Naive thymus-derived CD4-positive, alpha-beta T cell (primary cell): ENCODE results near the gene MSMP. TPM values are rescaled to one million over a fixed set of nuclear protein-coding genes. Genes with fewer than 3 reads are reported as not detected.

Experiments used
- ATAC-seq: fragments of 150-1000 bp; cut with Tn5 transposase; 2 replicates; pipeline ENCODE4 v1.10.0; 2021; ENCODE audit warnings: mild to moderate bottlenecking, moderate library complexity
- CTCF ChIA-PET: fragments of 350-600 bp; sonication (Branson Sonifier 250); formaldehyde crosslinking; loops from one replicate; lab custom pipeline; 2021; ENCODE audit warnings: antibody characterized with exemption; lab: Charles Lee
- POLR2A ChIA-PET: fragments of 350-600 bp; sonication (Branson Sonifier 250); formaldehyde crosslinking; loops from one replicate; lab custom pipeline; 2021; ENCODE audit warnings: antibody characterized with exemption, inconsistent platforms; lab: Charles Lee
- DNase-seq, 9 donors: peaks; one replicate each; pipeline versions ENCODE4 v3.0.0 to v3.0.0-alpha.2; 2020 to 2022; ENCODE audit warnings: mixed read lengths in 1 of 9
- H3K27ac ChIP-seq: one replicate; pipeline ENCODE4 v1.7.0; 2013; ENCODE audit warnings: mild to moderate bottlenecking, low read depth, low read length, moderate library complexity
- H3K27me3 ChIP-seq, 2 donors: one replicate each; pipeline ENCODE4 v1.7.0; 2013; ENCODE audit warnings: low read length in 2 of 2, mild to moderate bottlenecking in 2 of 2, moderate library complexity in 2 of 2; ENCODE audit not compliant: control insufficient read depth in 2 of 2, insufficient read depth in 2 of 2
- H3K36me3 ChIP-seq, 3 experiments: 1 replicate in 2 of 3; 2 replicates in 1 of 3; pipeline ENCODE4 v1.7.0; 2013; ENCODE audit warnings: low read length in 3 of 3, mild to moderate bottlenecking in 3 of 3, moderate library complexity in 1 of 3; ENCODE audit not compliant: insufficient read depth in 3 of 3, control insufficient read depth in 2 of 3
- H3K4me1 ChIP-seq, 2 donors: one replicate each; pipeline ENCODE4 v1.7.0; 2013; ENCODE audit warnings: low read length in 2 of 2, mild to moderate bottlenecking in 2 of 2, moderate library complexity in 1 of 2; ENCODE audit not compliant: control insufficient read depth in 2 of 2, insufficient read depth in 2 of 2
- H3K4me3 ChIP-seq: 2 replicates; pipeline ENCODE4 v1.7.0; 2013; ENCODE audit warnings: mild to moderate bottlenecking, low read length
- H3K9me3 ChIP-seq, 3 experiments: 1 replicate in 2 of 3; 2 replicates in 1 of 3; pipeline ENCODE4 v1.7.0; 2013; ENCODE audit warnings: low read length in 3 of 3; ENCODE audit not compliant: control insufficient read depth in 2 of 3
- H3K27ac Mint-ChIP-seq, 9 donors: one replicate each; pipeline ENCODE4 v1.8.0; 2020 to 2022; ENCODE audit warnings: mixed read lengths in 9 of 9, mild to moderate bottlenecking in 8 of 9, moderate library complexity in 5 of 9, inconsistent platforms in 2 of 9
- H3K27me3 Mint-ChIP-seq, 5 donors: one replicate each; pipeline ENCODE4 v1.8.0; 2021 to 2022; ENCODE audit warnings: mixed read lengths in 5 of 5, mild to moderate bottlenecking in 1 of 5
- H3K36me3 Mint-ChIP-seq, 5 donors: one replicate each; pipeline ENCODE4 v1.8.0; 2020 to 2022; ENCODE audit warnings: mixed read lengths in 5 of 5, mild to moderate bottlenecking in 3 of 5, inconsistent platforms in 1 of 5
- H3K4me1 Mint-ChIP-seq, 7 donors: one replicate each; pipeline ENCODE4 v1.8.0; 2020 to 2022; ENCODE audit warnings: mixed read lengths in 7 of 7, mild to moderate bottlenecking in 3 of 7, inconsistent platforms in 1 of 7
- H3K4me3 Mint-ChIP-seq, 10 donors: one replicate each; pipeline ENCODE4 v1.8.0; 2020 to 2022; ENCODE audit warnings: mild to moderate bottlenecking in 10 of 10, mixed read lengths in 10 of 10, moderate library complexity in 6 of 10, inconsistent platforms in 2 of 10
- H3K9me3 Mint-ChIP-seq, 11 donors: one replicate each; pipeline ENCODE4 v1.8.0; 2020 to 2022; ENCODE audit warnings: mixed read lengths in 11 of 11, mild to moderate bottlenecking in 4 of 11, inconsistent platforms in 1 of 11, moderate library complexity in 1 of 11
- intact Hi-C, 2 donors: fragments of 100-400 bp; cut with micrococcal nuclease; formaldehyde crosslinking; loops; one replicate each; pipeline ENCODE4 v1.15.1; 2023
- polyA plus RNA-seq, 2 donors: library from polyadenylated mRNA; unstranded; fragments of 300-500 nt; fragmentation: Illumina TruSeq; gene quantifications; one replicate each; pipeline ENCODE4 v1.2.3, GENCODE V29; 2021
- total RNA-seq, 6 experiments: library from RNA in 5 of 6; stranded (reverse) in 5 of 6; gene quantifications; 1 replicate in 5 of 6; 2 replicates in 1 of 6; pipeline ENCODE4 v1.2.3 and lab custom pipeline; 2021 to 2026

The MSMP gene
- total and polyA plus RNA-seq, 7 experiments from 2014 or later, result 0.48 to 0.84 (median 0.61) TPM; not detected in 4

DNA sequence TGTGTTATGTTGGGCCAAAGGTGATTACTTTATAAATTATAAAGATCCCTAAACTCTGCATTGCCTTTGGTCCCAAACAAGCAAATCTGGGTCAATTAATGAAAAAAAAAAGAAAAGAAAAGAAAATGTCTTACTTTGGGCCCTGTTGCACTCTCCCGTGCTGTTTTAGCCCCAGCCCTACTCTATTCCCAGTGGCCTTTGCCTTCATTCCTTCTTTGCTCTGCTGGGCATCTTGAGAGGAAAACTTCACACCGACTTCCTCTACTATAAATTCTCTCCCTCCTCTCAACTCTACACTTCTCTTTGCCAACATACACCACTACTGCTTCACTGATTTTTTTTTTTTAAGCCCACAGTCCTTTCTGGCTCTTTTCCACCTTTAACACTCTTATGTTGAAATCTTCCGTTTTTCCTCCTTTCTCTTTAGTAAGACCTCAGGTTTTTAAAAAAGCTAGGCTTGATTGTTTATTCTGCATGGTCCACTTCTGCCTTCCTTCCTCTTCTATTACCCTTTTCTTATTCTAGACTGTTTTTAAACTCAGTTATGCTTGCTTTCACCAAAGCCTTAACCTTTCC is 4.5 kb upstream of the MSMP start:
- ChIA-PET POLR2A (interaction anchor here (0.7 to 1.9 kb wide), 2 partner anchors 9 to 54 kb away, joined by 3 to 8 read pairs; partner anchors contain the start of genes GBA2, RGP1 and SPAG8), CTCF (no interaction called here)
- no peak for DNase-seq
- peaks cover 2 to 18% (median 2%) of the 10 kb centered on the region in 3 experiments for H3K36me3 ChIP-seq
- H3K27ac ChIP-seq, result peak overlapping the region; percentile 82
- peaks cover 6 to 9% of the 10 kb centered on the region in 2 donors for H3K4me1 ChIP-seq
- H3K4me1 Mint-ChIP-seq, result peaks cover 39 to 71% (median 59%) of the 10 kb centered on the region in 7 donors
- intact Hi-C loops, result no loop called here
- H3K36me3 Mint-ChIP-seq, result peaks cover 0 to 19% (median 5%) of the 10 kb centered on the region in 5 donors
- ATAC-seq, result no peak
- H3K4me3 Mint-ChIP-seq, result peak overlapping the region; percentile 18 to 99 (median 87)
- H3K27me3 ChIP-seq, result no peaks in the 10 kb centered on the region
- H3K27ac Mint-ChIP-seq, result peak overlapping the region in 7 of 9 donors; percentile 5 to 98 (median 69)
- H3K4me3 ChIP-seq, result no peak overlapping the region
- H3K9me3 ChIP-seq, result no peaks in the 10 kb centered on the region
- no peaks in the 10 kb centered on the region for H3K27me3 Mint-ChIP-seq
- H3K9me3 Mint-ChIP-seq, result no peaks in the 10 kb centered on the region

DNA sequence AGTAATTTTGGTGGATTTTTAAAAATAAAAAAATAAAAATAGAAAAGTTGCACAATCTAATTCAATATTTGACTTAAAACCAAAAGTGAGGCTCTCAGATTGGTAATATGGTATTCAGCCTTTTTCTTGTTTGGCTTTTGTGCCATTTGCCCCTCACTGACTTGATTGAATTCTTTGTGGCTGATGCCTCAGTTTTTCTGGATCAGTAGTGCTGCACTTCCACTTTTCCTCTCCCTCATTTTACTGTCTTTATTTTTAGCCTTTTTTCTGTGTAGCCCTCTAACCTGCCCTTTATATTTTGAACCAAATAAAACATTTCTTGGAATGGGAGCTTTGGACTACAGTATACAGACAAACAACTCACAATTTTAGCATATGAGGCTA is 3.8 kb upstream of the MSMP start:
- intact Hi-C loops, result loop anchor here (2.0 kb wide), 4 partner anchors 17 to 71 kb away; partner anchors contain the start of genes FAM221B (in 1 of the 2), HINT2 (in 1 of the 2) and TMEM8B (in 1 of the 2)
- H3K4me3 Mint-ChIP-seq, result peak overlapping the region; percentile 73 to 100 (median 94)
- peaks cover 7 to 25% (median 9%) of the 10 kb centered on the region in 3 experiments for H3K36me3 ChIP-seq
- peaks cover 34 to 67% (median 59%) of the 10 kb centered on the region in 7 donors for H3K4me1 Mint-ChIP-seq
- peaks cover 0 to 21% (median 8%) of the 10 kb centered on the region in 5 donors for H3K36me3 Mint-ChIP-seq
- ChIA-PET POLR2A (interaction anchor here (0.7 to 1.9 kb wide), 2 partner anchors 8 to 54 kb away, joined by 3 to 8 read pairs; partner anchors contain the start of genes GBA2, RGP1 and SPAG8), CTCF (no interaction called here)
- DNase-seq (no peak), ATAC-seq (no peak)
- H3K27ac ChIP-seq, result peak overlapping the region; percentile 82
- H3K27me3 Mint-ChIP-seq, result no peaks in the 10 kb centered on the region
- H3K27me3 ChIP-seq, result no peaks in the 10 kb centered on the region
- H3K9me3 Mint-ChIP-seq, result no peaks in the 10 kb centered on the region
- peaks cover 6 to 9% of the 10 kb centered on the region in 2 donors for H3K4me1 ChIP-seq
- H3K4me3 ChIP-seq, result no peak overlapping the region
- H3K27ac Mint-ChIP-seq, result peak overlapping the region; percentile 31 to 98 (median 87)
- H3K9me3 ChIP-seq, result no peaks in the 10 kb centered on the region

DNA sequence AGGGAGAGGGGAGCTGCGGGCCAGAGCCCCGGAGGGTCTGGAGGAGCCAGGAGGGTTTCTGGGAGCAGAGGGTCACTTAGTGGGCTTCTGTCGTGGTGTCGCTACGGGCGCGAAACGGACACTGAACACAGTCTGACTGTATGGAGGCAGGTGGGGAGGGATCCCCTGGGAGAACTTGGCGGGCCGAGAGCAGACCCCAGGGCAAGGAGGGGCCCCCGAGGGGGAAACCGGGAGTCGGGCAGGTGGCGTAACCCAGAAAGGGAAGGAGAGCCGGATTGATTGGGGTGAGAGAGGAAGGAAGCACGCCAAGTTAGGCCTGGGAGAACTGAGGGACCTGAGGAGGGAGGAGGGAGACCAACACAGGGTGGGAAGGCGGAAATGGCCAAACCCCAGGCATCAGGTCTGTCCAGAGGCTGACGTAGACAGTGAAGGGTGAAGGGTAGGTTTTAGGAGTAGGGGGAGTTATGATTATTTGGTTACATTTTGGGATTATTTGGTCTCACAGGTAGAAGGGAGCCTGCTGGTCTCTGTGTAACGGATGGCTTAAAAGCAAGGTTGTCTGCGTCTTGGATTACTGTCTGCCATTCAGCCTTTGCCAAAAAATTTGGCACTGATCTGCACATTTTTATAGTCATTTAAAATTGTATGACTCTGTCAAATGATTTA is 3.3 kb upstream of the MSMP start:
- H3K9me3 Mint-ChIP-seq, result no peaks in the 10 kb centered on the region
- ATAC-seq (peak; percentile 21), DNase-seq (peak in 5 of 9 donors; percentile 4 to 29 (median 11))
- H3K9me3 ChIP-seq, result no peaks in the 10 kb centered on the region
- intact Hi-C loops, result loop anchor here (2.0 kb wide), 4 partner anchors 17 to 71 kb away; partner anchors contain the start of genes FAM221B (in 1 of the 2), HINT2 (in 1 of the 2) and TMEM8B (in 1 of the 2)
- H3K36me3 Mint-ChIP-seq, result peaks cover 3 to 26% (median 11%) of the 10 kb centered on the region in 5 donors
- H3K4me1 Mint-ChIP-seq, result peaks cover 32 to 67% (median 57%) of the 10 kb centered on the region in 7 donors
- H3K27ac ChIP-seq, result peak overlapping the region; percentile 82
- H3K27ac Mint-ChIP-seq, result peak overlapping the region; percentile 81 to 99 (median 88)
- ChIA-PET POLR2A (interaction anchor here (0.9 to 2.2 kb wide), 9 partner anchors 8 to 110 kb away, joined by 3 to 11 read pairs (median 6); partner anchors contain the start of genes CCDC107, GBA2, RGP1 and RMRP), CTCF (interaction anchor here (0.5 to 2.3 kb wide), 10 partner anchors 10 to 139 kb away, joined by 3 to 13 read pairs (median 4); partner anchors contain the start of genes CCDC107, CREB3 and RMRP)
- H3K4me3 ChIP-seq, result peak overlapping the region; percentile 92
- peak overlapping the region; percentile 89 to 100 (median 94) for H3K4me3 Mint-ChIP-seq
- no peaks in the 10 kb centered on the region for H3K27me3 ChIP-seq
- H3K27me3 Mint-ChIP-seq, result no peaks in the 10 kb centered on the region
- peaks cover 6 to 9% of the 10 kb centered on the region in 2 donors for H3K4me1 ChIP-seq
- H3K36me3 ChIP-seq, result peaks cover 9 to 30% (median 12%) of the 10 kb centered on the region in 3 experiments

DNA sequence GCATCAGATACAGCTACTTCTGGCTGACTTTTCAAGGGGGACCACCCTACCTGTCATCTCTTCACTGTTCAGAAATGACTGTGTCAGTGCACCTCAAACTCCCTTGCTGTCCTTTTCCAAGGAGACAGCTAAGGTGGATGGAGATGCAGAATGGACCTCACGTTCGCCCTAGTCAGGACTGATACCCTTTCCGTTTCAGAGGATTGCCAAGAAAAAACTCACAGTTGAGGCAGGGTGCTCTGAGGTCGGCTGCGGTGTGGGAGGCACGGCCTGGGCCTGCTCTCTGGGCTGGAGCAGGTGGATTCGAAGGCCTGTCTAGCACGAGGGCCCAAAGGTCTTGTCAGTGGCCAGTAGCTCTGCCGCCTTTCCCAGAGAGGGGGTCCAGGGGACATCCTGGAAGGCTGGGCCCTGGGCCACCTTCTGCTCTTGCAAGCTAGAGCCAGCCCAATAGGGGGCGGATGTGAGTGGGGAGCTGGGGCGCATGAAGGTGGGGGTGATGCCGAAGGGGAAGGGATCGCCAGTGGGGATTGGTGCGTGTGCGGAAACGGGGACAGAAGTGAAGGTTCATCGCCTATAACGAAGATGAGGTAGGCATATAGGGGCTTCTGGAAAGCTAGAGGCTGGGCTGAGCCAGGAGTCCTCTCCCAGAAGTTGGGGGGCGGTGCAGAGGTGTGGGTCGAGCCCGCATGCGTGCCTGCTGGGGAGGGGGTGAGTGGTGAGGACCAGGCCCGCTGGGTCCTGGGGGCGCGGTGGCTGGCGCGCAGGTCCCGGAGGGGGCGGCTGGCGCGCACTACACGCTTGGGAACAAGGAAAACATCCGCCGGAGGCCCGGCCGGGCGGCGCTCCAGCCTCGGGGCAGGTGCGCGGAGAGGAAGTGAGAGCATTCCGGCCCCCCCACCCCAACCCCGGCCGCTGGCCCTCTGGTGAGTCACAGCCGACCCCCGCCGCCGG is 2.5 kb upstream of the MSMP start:
- H3K36me3 ChIP-seq, result peaks cover 9 to 38% (median 12%) of the 10 kb centered on the region in 3 experiments
- Mint-ChIP-seq H3K4me3 (peak overlapping the region; percentile 89 to 100 (median 96)), H3K27me3 (no peaks in the 10 kb centered on the region), H3K36me3 (peaks cover 7 to 31% (median 15%) of the 10 kb centered on the region in 5 donors), H3K27ac (peak overlapping the region; percentile 88 to 99 (median 94)), H3K4me1 (peaks cover 34 to 61% (median 52%) of the 10 kb centered on the region in 7 donors), H3K9me3 (no peaks in the 10 kb centered on the region)
- ATAC-seq (peak; percentile 95), DNase-seq (peak; percentile 58 to 80 (median 75))
- H3K4me3 ChIP-seq, result peak overlapping the region; percentile 92
- CTCF ChIA-PET, result interaction anchor here (0.5 to 2.3 kb wide), 14 partner anchors 9 to 140 kb away, joined by 3 to 13 read pairs (median 4); partner anchors contain the start of genes CCDC107, CREB3 and RMRP
- H3K27ac ChIP-seq, result peak overlapping the region; percentile 82
- H3K4me1 ChIP-seq, result peaks cover 6 to 9% of the 10 kb centered on the region in 2 donors
- intact Hi-C loops, result loop anchor here (1.0 to 2.0 kb wide), 11 partner anchors 8 to 152 kb away; partner anchors contain the start of genes CREB3 (in 2 of the 2), HINT2 (in 2 of the 2), TLN1 (in 2 of the 2) and CCDC107 (in 1 of the 2)
- no peaks in the 10 kb centered on the region for H3K9me3 ChIP-seq
- H3K27me3 ChIP-seq, result no peaks in the 10 kb centered on the region
- POLR2A ChIA-PET, result interaction anchor here (0.6 to 3.3 kb wide), 15 partner anchors 9 to 653 kb away, joined by 3 to 13 read pairs (median 5); partner anchors contain the start of genes CCDC107, CREB3, HINT2 and RMRP

DNA sequence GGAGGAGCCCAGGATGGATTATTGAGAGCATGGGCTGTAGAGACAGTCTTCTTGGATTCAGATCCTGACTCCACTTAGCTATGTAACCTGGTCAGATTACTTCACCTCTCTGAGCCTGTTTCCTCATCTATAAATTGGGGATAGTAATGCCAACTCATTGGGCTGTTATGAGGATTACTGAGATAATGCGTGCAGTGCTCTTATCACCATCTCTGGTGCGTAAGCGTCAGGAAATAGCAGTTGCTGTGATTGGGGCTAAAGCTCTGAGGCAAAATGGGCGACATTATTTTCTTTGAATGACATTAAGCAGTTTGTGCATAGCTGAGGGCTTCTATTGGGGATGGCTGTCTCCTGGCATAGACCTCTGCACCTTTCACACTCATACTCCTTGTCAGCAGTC is 995 bp upstream of the MSMP start:
- peak overlapping the region in 7 of 10 donors; percentile 11 to 89 (median 23) for H3K4me3 Mint-ChIP-seq
- Histone ChIP-seq H3K9me3 (no peaks in the 10 kb centered on the region), H3K27ac (no peak overlapping the region), H3K4me3 (no peak overlapping the region), H3K4me1 (peaks cover 11 to 13% of the 10 kb centered on the region in 2 donors), H3K36me3 (peaks cover 9 to 48% (median 12%) of the 10 kb centered on the region in 3 experiments), H3K27me3 (no peaks in the 10 kb centered on the region)
- CTCF ChIA-PET, result interaction anchor here (0.7 to 2.3 kb wide), 2 partner anchors 19 to 35 kb away, joined by 5 to 12 read pairs; no protein-coding TSS in a partner anchor
- DNase-seq (no peak), ATAC-seq (no peak)
- H3K27ac Mint-ChIP-seq, result peak overlapping the region in 6 of 9 donors; percentile 42 to 98 (median 83)
- no peaks in the 10 kb centered on the region for H3K27me3 Mint-ChIP-seq
- intact Hi-C loops, result no loop called here
- peaks cover 36 to 64% (median 45%) of the 10 kb centered on the region in 7 donors for H3K4me1 Mint-ChIP-seq
- H3K9me3 Mint-ChIP-seq, result no peaks in the 10 kb centered on the region
- POLR2A ChIA-PET, result interaction anchor here (0.9 to 3.3 kb wide), 6 partner anchors 8 to 59 kb away, joined by 3 to 13 read pairs (median 6); partner anchors contain the start of genes CREB3, HINT2 and TLN1
- peaks cover 7 to 30% (median 18%) of the 10 kb centered on the region in 5 donors for H3K36me3 Mint-ChIP-seq
